Spleen (tissue), 11 donors: ENCODE measurements around the gene NHLRC4. TPM values are rescaled to one million over a fixed set of nuclear protein-coding genes. Genes with fewer than 3 reads are reported as not detected.

Source experiments
- DNase-seq: peaks from one replicate; pipeline ENCODE4 v3.0.0-alpha.2; 2020
- H3K27ac ChIP-seq, 8 donors: fragments of 200-600 bp; sonication (generic) in 7 of 8; 1 replicate in 4 of 8; 2 replicates in 4 of 8; pipeline versions ENCODE4 v1.5.0 to v1.8.0; 2016 to 2021; ENCODE audit warnings: inconsistent platforms in 4 of 8, mild to moderate bottlenecking in 4 of 8, moderate library complexity in 1 of 8
- H3K27me3 ChIP-seq, 7 donors: fragments of 200-600 bp; sonication (generic) in 6 of 7; replicated peaks in 1 of 7; 1 replicate in 4 of 7; 2 replicates in 3 of 7; pipeline versions ENCODE4 v1.5.0 to v1.8.0; 2016 to 2021; ENCODE audit warnings: inconsistent platforms in 3 of 7, mild to moderate bottlenecking in 1 of 7
- H3K36me3 ChIP-seq, 6 donors: fragments of 200-600 bp; sonication (generic) in 5 of 6; 1 replicate in 4 of 6; 2 replicates in 2 of 6; pipeline versions ENCODE4 v1.5.0 to v1.8.0; 2016 to 2021; ENCODE audit warnings: inconsistent platforms in 2 of 6
- H3K4me1 ChIP-seq, 6 donors: fragments of 200-600 bp; sonication (generic) in 5 of 6; 1 replicate in 3 of 6; 2 replicates in 3 of 6; pipeline versions ENCODE4 v1.5.0 to v1.8.0; 2016 to 2021; ENCODE audit warnings: inconsistent platforms in 3 of 6
- H3K4me3 ChIP-seq, 8 donors: fragments of 200-600 bp; sonication (generic) in 7 of 8; 1 replicate in 4 of 8; 2 replicates in 4 of 8; pipeline versions ENCODE4 v1.5.0 to v1.8.0; 2016 to 2021; ENCODE audit warnings: inconsistent platforms in 4 of 8, mild to moderate bottlenecking in 4 of 8, moderate library complexity in 2 of 8
- H3K9me3 ChIP-seq, 8 donors: fragments of 200-600 bp; sonication (generic) in 7 of 8; 1 replicate in 4 of 8; 2 replicates in 4 of 8; pipeline versions ENCODE4 v1.5.0 to v1.8.0; 2016 to 2021; ENCODE audit warnings: inconsistent platforms in 4 of 8
- CTCF ChIP-seq, 11 experiments: fragments of 200-600 bp in 7 of 11; fragments of 450-650 bp in 4 of 11; sonication (generic) in 4 of 11; IDR thresholded peaks in 8 of 11; conservative IDR thresholded peaks in 3 of 11; 1 replicate in 7 of 11; 2 replicates in 4 of 11; pipeline versions ENCODE4 v1.4.0 to v1.8.0; 2016 to 2021; ENCODE audit warnings: antibody characterized with exemption in 11 of 11, inconsistent platforms in 4 of 11, mild to moderate bottlenecking in 1 of 11
- POLR2A ChIP-seq, 3 donors: fragments of 450-650 bp; IDR thresholded peaks; one replicate each; pipeline ENCODE4 v1.5.1; 2017; ENCODE audit warnings: antibody characterized with exemption in 3 of 3, mild to moderate bottlenecking in 1 of 3
- POLR2AphosphoS5 ChIP-seq, 3 donors: sonication (generic); formaldehyde crosslinking; IDR thresholded peaks; one replicate each; pipeline ENCODE4 v1.5.1; 2017; ENCODE audit warnings: antibody characterized with exemption in 3 of 3
- WGBS, 5 donors: extraction: QIAGEN DNeasy Blood & Tissue Kit in 3 of 5; methylation state at CpG; one replicate each; pipeline versions ENCODE4 v1.1.5 to v1.1.7; 2013 to 2018; 5-methylcytosine and 5-hydroxymethylcytosine counted together
- intact Hi-C: fragments of 100-400 bp; cut with DNase I; formaldehyde crosslinking; loops from one replicate; pipeline ENCODE4 v1.15.0; 2023; ENCODE audit warnings: low total_unique reads
- polyA plus RNA-seq, 3 donors: library from polyadenylated mRNA; stranded (reverse); fragments of 200-250 nt; gene quantifications; one replicate each; pipeline ENCODE4 v1.2.1, GENCODE V29; 2013
- total RNA-seq, 7 donors: library from RNA; depleted of rRNA in 3 of 7; stranded (reverse); fragments of >200 nt in 3 of 7; fragmentation: NEBNext Ultra II Directional in 4 of 7; extraction: Animal tissue kit (Norgen Biotek cat#: 25700) in 4 of 7; gene quantifications; one replicate each; pipeline versions ENCODE4 v1.1.0 to v1.2.1, GENCODE V29; 2016 to 2021
- donor health status: healthy with polysubstance abuse.
- donor health status: DM: no; HTN: no; CAD: no; lungs with moderate emphysema.
- donor health status: DM: no; HTN: no; CAD: no.
- donor health status: Bipolar disorder and iron deficiency.
- donor health status: healthy.
- donor health status: DM: no; HTN: no; CAD: no.
- donor health status: DM: yes; HTN: yes; CAD: no.

NHLRC4 gene
- total and polyA plus RNA-seq, 10 donors = 1.5 to 8.8 (median 4.2) TPM

GRCh38 chr16:530111-530817, 36.5 kb upstream of the NHLRC4 start:
- Histone ChIP-seq H3K27me3 (no peaks in the 10 kb centered on the region), H3K4me1 (peaks cover 36 to 88% (median 63%) of the 10 kb centered on the region in 6 donors), H3K9me3 (no peaks in the 10 kb centered on the region), H3K27ac (peak overlapping the region in 5 of 8 donors; percentile 82 to 100 (median 96)), H3K36me3 (peaks cover 0 to 36% (median 0%) of the 10 kb centered on the region in 6 donors), H3K4me3 (no peak overlapping the region)
- intact Hi-C loops = no loop called here
- peak in 1 of 3 donors; percentile 16 for TF ChIP-seq POLR2AphosphoS5 (IDR thresholded peaks at IDR 0.05)
- no peak for TF ChIP-seq CTCF (IDR thresholded peaks at IDR 0.05 in 8 of 11, conservative IDR thresholded peaks at IDR 0.05 in 3 of 11)
- no peak for TF ChIP-seq POLR2A (IDR thresholded peaks at IDR 0.05)
- WGBS, 5 donors = 83 to 92% (median 88%) methylated on average over 9 to 23 of the region's 23 CpGs
- DNase-seq = no peak

GRCh38 chr16:531494-532125, 35.2 kb upstream of the NHLRC4 start:
- WGBS, 5 donors = 83 to 90% (median 87%) methylated on average over 13 to 16 of the region's 16 CpGs
- Histone ChIP-seq H3K36me3 (peaks cover 0 to 50% (median 9%) of the 10 kb centered on the region in 6 donors), H3K27ac (no peak overlapping the region), H3K9me3 (no peaks in the 10 kb centered on the region), H3K4me3 (no peak overlapping the region), H3K27me3 (no peaks in the 10 kb centered on the region), H3K4me1 (peaks cover 23 to 81% (median 50%) of the 10 kb centered on the region in 6 donors)
- no peak for DNase-seq
- TF ChIP-seq POLR2A (IDR thresholded peaks at IDR 0.05) (no peak), CTCF (IDR thresholded peaks at IDR 0.05 in 8 of 11, conservative IDR thresholded peaks at IDR 0.05 in 3 of 11) (no peak), POLR2AphosphoS5 (IDR thresholded peaks at IDR 0.05) (no peak)
- intact Hi-C loops = no loop called here

GRCh38 chr16:533391-534123, 33.2 kb upstream of the NHLRC4 start:
- 70 to 87% (median 79%) methylated on average over 21 to 30 of the region's 30 CpGs for WGBS, 5 donors
- TF ChIP-seq POLR2A (IDR thresholded peaks at IDR 0.05) (no peak), POLR2AphosphoS5 (IDR thresholded peaks at IDR 0.05) (peak in 1 of 3 donors; percentile 20)
- Histone ChIP-seq H3K27ac (no peak overlapping the region), H3K4me1 (peaks cover 19 to 72% (median 41%) of the 10 kb centered on the region in 6 donors), H3K4me3 (no peak overlapping the region), H3K9me3 (no peaks in the 10 kb centered on the region), H3K27me3 (no peaks in the 10 kb centered on the region), H3K36me3 (peaks cover 0 to 69% (median 28%) of the 10 kb centered on the region in 6 donors)
- no peak for DNase-seq
- intact Hi-C loops = no loop called here

GRCh38 chr16:534135-534534, 32.7 kb upstream of the NHLRC4 start:
- TF ChIP-seq POLR2A (IDR thresholded peaks at IDR 0.05) = no peak
- TF ChIP-seq CTCF (IDR thresholded peaks at IDR 0.05 in 8 of 11, conservative IDR thresholded peaks at IDR 0.05 in 3 of 11) = no peak
- TF ChIP-seq POLR2AphosphoS5 (IDR thresholded peaks at IDR 0.05) = no peak
- Histone ChIP-seq H3K9me3 (no peaks in the 10 kb centered on the region), H3K36me3 (peaks cover 0 to 75% (median 29%) of the 10 kb centered on the region in 6 donors), H3K27ac (no peak overlapping the region), H3K4me3 (no peak overlapping the region), H3K27me3 (no peaks in the 10 kb centered on the region), H3K4me1 (peaks cover 16 to 66% (median 35%) of the 10 kb centered on the region in 6 donors)
- WGBS, 5 donors = 83 to 96% (median 86%) methylated on average over 5 to 21 of the region's 21 CpGs
- no peak for DNase-seq
- intact Hi-C loops = no loop called here
